NT2/D1 (cell line): ENCODE measurements around the gene QSER1.

Source experiments
- SUZ12 ChIP-seq: IDR thresholded peaks from 2 replicates; pipeline ENCODE4 v1.6.1; 2011; ENCODE audit not compliant: insufficient read length, insufficient read depth; ENCODE audit errors: extremely low read depth
- YY1 ChIP-seq: IDR thresholded peaks from 2 replicates; pipeline ENCODE4 v1.6.1; 2011; ENCODE audit not compliant: insufficient read length, insufficient read depth
- ZNF274 ChIP-seq: IDR thresholded peaks from 2 replicates; pipeline ENCODE4 v1.6.1; 2011; ENCODE audit warnings: mild to moderate bottlenecking, low read depth, low read length

DNA sequence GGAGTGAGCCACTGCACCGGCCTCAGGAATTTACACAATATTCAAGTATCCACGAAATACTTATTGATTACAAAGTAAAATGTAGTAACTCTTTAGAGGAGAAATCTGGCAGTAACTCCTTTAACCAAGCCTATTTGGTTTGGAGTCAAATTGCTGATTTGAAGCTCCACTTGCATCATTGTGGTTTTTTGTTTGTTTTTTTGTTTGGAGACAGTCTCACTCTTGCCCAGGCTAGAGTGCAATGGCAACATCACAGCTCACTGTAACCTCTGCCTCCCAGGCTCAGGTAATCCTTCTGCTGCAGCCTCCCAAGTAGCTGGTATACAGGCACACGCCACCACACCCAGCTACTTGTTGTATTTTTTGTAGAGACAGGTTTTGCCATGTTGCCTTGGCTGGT lies 6.4 kb upstream of the QSER1 start:
- no peak for TF ChIP-seq YY1
- no peak for TF ChIP-seq SUZ12
- no peak for TF ChIP-seq ZNF274
